ENCODE data around the gene PTGES2. TPM values are rescaled to one million over a fixed set of nuclear protein-coding genes. Genes with fewer than 3 reads are reported as not detected.
A peak's percentile ranks its signal among the peaks of the same experiment; 100 is the strongest.
"Not testable (repeated sequence)": the region's sequence is repeated elsewhere in the genome, so short reads cannot be mapped to it uniquely, and the experiment has no call there.

Gene PTGES2
- total RNA-seq, 2 donors from 2014 or later, result 111 to 155 TPM

- intact Hi-C loops (cut with DNase I), result no loop called here
- DNase-seq (peak; percentile 20), ATAC-seq (no peak)
Observed at GRCh38 chr9:128122809-128123175, 4.7 kb downstream of the PTGES2 start.

- intact Hi-C loops (cut with DNase I), result no loop called here
- ATAC-seq, result no peak
- DNase-seq, result peak; percentile 20
Observed at GRCh38 chr9:128121924-128122808, 5.4 kb downstream of the PTGES2 start.

- intact Hi-C loops (cut with DNase I), result no loop called here
- ATAC-seq, result no peak
- no peak for DNase-seq
Observed at GRCh38 chr9:128121466-128121810, 6.1 kb downstream of the PTGES2 start.

- ATAC-seq (no peak), DNase-seq (no peak)
- intact Hi-C loops (cut with DNase I), result no loop called here
Observed at GRCh38 chr9:128120741-128121465, 6.6 kb downstream of the PTGES2 start.

GRCh38 chr9:128120061-128120740 lies 7.3 kb downstream of the PTGES2 start:
- intact Hi-C loops (cut with DNase I), result no loop called here
- DNase-seq (no peak), ATAC-seq (no peak)

- intact Hi-C loops (cut with DNase I), result loop anchor here (5.0 to 10.0 kb wide), 2 partner anchors 37 to 174 kb away; no protein-coding TSS in a partner anchor
- no peak for ATAC-seq
- no peak for DNase-seq
Observed at GRCh38 chr9:128118971-128119665, 8.4 kb downstream of the PTGES2 start.

- intact Hi-C loops (cut with DNase I), result loop anchor here (5.0 to 10.0 kb wide), 2 partner anchors 36 to 174 kb away; no protein-coding TSS in a partner anchor
- no peak for DNase-seq
- ATAC-seq, result no peak
Observed at GRCh38 chr9:128118472-128118857, 9.1 kb downstream of the PTGES2 start.

- intact Hi-C loops (cut with DNase I), result loop anchor here (2.0 to 10.0 kb wide), 3 partner anchors 36 to 175 kb away; no protein-coding TSS in a partner anchor
- peak; percentile 61 to 72 for ATAC-seq
- peak; percentile 94 for DNase-seq
Observed at GRCh38 chr9:128117613-128118471, 9.7 kb downstream of the PTGES2 start.

- intact Hi-C loops (cut with DNase I), result loop anchor here (2.0 to 10.0 kb wide), 3 partner anchors 34 to 174 kb away; no protein-coding TSS in a partner anchor
- ATAC-seq (no peak), DNase-seq (no peak)
Observed at GRCh38 chr9:128116104-128117083, 11.1 kb downstream of the PTGES2 start.

- intact Hi-C loops (cut with DNase I), result loop anchor here (2.0 to 10.0 kb wide), 3 partner anchors 33 to 173 kb away; no protein-coding TSS in a partner anchor
- ATAC-seq (no peak), DNase-seq (no peak)
Observed at GRCh38 chr9:128115187-128116103, 12.1 kb downstream of the PTGES2 start.

GRCh38 chr9:128114326-128115186 lies 13.0 kb downstream of the PTGES2 start:
- no peak for DNase-seq
- ATAC-seq, result no peak
- intact Hi-C loops (cut with DNase I), result loop anchor here (5.0 to 10.0 kb wide), 2 partner anchors 32 to 170 kb away; no protein-coding TSS in a partner anchor

GRCh38 chr9:128113526-128114325 lies 13.8 kb downstream of the PTGES2 start:
- intact Hi-C loops (cut with DNase I), result loop anchor here in 1 of 2 donors (10.0 kb wide), 1 partner anchor 169 kb away; no protein-coding TSS in a partner anchor
- ATAC-seq (no peak), DNase-seq (no peak)

- not testable (repeated sequence) for DNase-seq, ATAC-seq
- intact Hi-C loops (cut with DNase I), result loop anchor here in 1 of 2 donors (10.0 kb wide), 1 partner anchor 167 kb away; no protein-coding TSS in a partner anchor
Observed at GRCh38 chr9:128111726-128112125, 15.8 kb downstream of the PTGES2 start.
